ENCODE measurements around the gene FRMPD1.

DNA sequence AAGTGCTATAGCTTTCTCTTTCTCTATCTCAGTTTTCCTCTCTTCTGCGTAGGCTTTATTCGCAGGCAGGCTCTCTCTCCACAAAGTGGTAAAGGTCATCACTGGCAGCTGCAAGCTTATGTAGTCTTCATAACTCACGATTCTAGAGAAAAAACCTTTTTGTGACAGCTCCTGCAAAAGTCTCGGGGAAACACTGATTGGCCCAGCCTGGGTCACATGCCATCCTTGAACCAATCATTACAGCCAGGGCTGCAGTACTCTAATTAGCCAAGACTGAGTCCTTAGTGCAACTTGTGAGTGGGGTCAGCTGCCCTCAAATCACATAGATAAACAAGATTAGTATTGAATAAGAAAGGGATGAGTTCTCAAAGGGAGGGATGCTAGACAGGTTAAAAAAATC, 18.3 kb upstream of the FRMPD1 start:
- TF ChIP-seq, protein P1, sequence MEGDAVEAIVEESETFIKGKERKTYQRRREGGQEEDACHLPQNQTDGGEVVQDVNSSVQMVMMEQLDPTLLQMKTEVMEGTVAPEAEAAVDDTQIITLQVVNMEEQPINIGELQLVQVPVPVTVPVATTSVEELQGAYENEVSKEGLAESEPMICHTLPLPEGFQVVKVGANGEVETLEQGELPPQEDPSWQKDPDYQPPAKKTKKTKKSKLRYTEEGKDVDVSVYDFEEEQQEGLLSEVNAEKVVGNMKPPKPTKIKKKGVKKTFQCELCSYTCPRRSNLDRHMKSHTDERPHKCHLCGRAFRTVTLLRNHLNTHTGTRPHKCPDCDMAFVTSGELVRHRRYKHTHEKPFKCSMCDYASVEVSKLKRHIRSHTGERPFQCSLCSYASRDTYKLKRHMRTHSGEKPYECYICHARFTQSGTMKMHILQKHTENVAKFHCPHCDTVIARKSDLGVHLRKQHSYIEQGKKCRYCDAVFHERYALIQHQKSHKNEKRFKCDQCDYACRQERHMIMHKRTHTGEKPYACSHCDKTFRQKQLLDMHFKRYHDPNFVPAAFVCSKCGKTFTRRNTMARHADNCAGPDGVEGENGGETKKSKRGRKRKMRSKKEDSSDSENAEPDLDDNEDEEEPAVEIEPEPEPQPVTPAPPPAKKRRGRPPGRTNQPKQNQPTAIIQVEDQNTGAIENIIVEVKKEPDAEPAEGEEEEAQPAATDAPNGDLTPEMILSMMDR (IDR thresholded peaks at IDR 0.05), result no peak
- TF ChIP-seq POLR2A (IDR thresholded peaks at IDR 0.05), result no peak
